ENCODE data around the gene VMP1. TPM values are rescaled to one million over a fixed set of nuclear protein-coding genes. Genes with fewer than 3 reads are reported as not detected.
A peak's percentile ranks its signal among the peaks of the same experiment; 100 is the strongest.

VMP1 gene
- total and polyA plus RNA-seq, 2 of the 13 experiments (the other 11 are each of a cell fraction or from before 2014, with no cell fraction given): 186 to 271 TPM

DNA sequence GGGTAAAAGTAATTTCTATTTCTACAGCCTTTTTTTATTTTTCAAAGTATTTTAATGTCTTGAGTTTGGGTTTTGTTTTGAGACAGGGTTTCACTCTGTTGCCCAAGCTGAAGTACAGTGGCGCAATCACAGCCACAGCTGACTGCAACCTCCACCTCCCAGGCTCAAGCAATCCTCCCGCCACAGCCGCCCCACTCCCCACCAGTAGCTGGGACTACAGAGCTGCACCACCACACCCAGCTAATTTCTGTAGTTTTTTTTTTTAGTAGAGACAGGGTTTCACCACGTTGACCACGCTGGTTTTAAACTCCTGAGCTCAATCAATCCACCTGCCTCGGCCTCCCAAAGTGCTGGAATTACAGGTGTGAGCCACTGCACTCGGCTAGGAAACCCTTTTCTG, 141.3 kb downstream of the VMP1 start (continued):
- TF ChIP-seq ATF7-NPFF (CRISPR knock-in tag; IDR thresholded peaks at IDR 0.05; ENCODE audit: low read depth): no peak
- TF ChIP-seq JDP2 (CRISPR knock-in tag; IDR thresholded peaks at IDR 0.05; ENCODE audit: borderline replicate concordance): no peak
- no peak for TF ChIP-seq CBX2 (IDR thresholded peaks at IDR 0.05; ENCODE audit: low read depth, low read length)
- TF ChIP-seq CBX2 (CRISPR knock-in tag; IDR thresholded peaks at IDR 0.05; ENCODE audit: low read depth): no peak
- TF ChIP-seq, protein P1, sequence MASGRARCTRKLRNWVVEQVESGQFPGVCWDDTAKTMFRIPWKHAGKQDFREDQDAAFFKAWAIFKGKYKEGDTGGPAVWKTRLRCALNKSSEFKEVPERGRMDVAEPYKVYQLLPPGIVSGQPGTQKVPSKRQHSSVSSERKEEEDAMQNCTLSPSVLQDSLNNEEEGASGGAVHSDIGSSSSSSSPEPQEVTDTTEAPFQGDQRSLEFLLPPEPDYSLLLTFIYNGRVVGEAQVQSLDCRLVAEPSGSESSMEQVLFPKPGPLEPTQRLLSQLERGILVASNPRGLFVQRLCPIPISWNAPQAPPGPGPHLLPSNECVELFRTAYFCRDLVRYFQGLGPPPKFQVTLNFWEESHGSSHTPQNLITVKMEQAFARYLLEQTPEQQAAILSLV (CRISPR knock-in tag; IDR thresholded peaks at IDR 0.05; ENCODE audit: borderline replicate concordance): no peak
- no peak for TF ChIP-seq ZNF737 (CRISPR knock-in tag; IDR thresholded peaks at IDR 0.05; ENCODE audit: borderline replicate concordance)
- TF ChIP-seq BORCS8-MEF2B (CRISPR knock-in tag; IDR thresholded peaks at IDR 0.05): no peak
- TF ChIP-seq ZSCAN22 (CRISPR knock-in tag; IDR thresholded peaks at IDR 0.05): no peak
- TF ChIP-seq ZNF546 (CRISPR knock-in tag; conservative IDR thresholded peaks at IDR 0.05): no peak
- no peak for TF ChIP-seq MTF1 (CRISPR knock-in tag; IDR thresholded peaks at IDR 0.05)
- TF ChIP-seq, protein P2, sequence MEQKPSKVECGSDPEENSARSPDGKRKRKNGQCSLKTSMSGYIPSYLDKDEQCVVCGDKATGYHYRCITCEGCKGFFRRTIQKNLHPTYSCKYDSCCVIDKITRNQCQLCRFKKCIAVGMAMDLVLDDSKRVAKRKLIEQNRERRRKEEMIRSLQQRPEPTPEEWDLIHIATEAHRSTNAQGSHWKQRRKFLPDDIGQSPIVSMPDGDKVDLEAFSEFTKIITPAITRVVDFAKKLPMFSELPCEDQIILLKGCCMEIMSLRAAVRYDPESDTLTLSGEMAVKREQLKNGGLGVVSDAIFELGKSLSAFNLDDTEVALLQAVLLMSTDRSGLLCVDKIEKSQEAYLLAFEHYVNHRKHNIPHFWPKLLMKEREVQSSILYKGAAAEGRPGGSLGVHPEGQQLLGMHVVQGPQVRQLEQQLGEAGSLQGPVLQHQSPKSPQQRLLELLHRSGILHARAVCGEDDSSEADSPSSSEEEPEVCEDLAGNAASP (CRISPR knock-in tag; IDR thresholded peaks at IDR 0.05; ENCODE audit: borderline replicate concordance): no peak
- TF ChIP-seq, protein P3, sequence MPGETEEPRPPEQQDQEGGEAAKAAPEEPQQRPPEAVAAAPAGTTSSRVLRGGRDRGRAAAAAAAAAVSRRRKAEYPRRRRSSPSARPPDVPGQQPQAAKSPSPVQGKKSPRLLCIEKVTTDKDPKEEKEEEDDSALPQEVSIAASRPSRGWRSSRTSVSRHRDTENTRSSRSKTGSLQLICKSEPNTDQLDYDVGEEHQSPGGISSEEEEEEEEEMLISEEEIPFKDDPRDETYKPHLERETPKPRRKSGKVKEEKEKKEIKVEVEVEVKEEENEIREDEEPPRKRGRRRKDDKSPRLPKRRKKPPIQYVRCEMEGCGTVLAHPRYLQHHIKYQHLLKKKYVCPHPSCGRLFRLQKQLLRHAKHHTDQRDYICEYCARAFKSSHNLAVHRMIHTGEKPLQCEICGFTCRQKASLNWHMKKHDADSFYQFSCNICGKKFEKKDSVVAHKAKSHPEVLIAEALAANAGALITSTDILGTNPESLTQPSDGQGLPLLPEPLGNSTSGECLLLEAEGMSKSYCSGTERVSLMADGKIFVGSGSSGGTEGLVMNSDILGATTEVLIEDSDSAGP (CRISPR knock-in tag; IDR thresholded peaks at IDR 0.05; ENCODE audit: borderline replicate concordance): no peak; the same call in 1 of the 2 replicates
- no peak for TF ChIP-seq ZNF839 (CRISPR knock-in tag; IDR thresholded peaks at IDR 0.05; ENCODE audit: borderline replicate concordance)
- TF ChIP-seq ZNF670 (CRISPR knock-in tag; IDR thresholded peaks at IDR 0.05; ENCODE audit: borderline replicate concordance): no peak
- TF ChIP-seq, protein P4, sequence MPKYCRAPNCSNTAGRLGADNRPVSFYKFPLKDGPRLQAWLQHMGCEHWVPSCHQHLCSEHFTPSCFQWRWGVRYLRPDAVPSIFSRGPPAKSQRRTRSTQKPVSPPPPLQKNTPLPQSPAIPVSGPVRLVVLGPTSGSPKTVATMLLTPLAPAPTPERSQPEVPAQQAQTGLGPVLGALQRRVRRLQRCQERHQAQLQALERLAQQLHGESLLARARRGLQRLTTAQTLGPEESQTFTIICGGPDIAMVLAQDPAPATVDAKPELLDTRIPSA (CRISPR knock-in tag; IDR thresholded peaks at IDR 0.05; ENCODE audit: borderline replicate concordance): no peak
- peak; percentile 51 for TF ChIP-seq SALL1 (CRISPR knock-in tag; IDR thresholded peaks at IDR 0.05)
- TF ChIP-seq, protein P5, sequence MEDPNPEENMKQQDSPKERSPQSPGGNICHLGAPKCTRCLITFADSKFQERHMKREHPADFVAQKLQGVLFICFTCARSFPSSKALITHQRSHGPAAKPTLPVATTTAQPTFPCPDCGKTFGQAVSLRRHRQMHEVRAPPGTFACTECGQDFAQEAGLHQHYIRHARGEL (CRISPR knock-in tag; IDR thresholded peaks at IDR 0.05): no peak
- TF ChIP-seq POGZ (CRISPR knock-in tag; IDR thresholded peaks at IDR 0.05): peak; percentile 67; the same call in 1 of the 2 replicates
- no peak for TF ChIP-seq EEA1 (CRISPR knock-in tag; IDR thresholded peaks at IDR 0.05; ENCODE audit: borderline replicate concordance)
- no peak; the same call in 1 of the 2 replicates for TF ChIP-seq BRD4 (CRISPR knock-in tag; IDR thresholded peaks at IDR 0.05)
- no peak for TF ChIP-seq ZSCAN30 (CRISPR knock-in tag; IDR thresholded peaks at IDR 0.05)
- no peak for TF ChIP-seq SRSF9 (IDR thresholded peaks at IDR 0.05; ENCODE audit: borderline replicate concordance, insufficient read depth, low read depth, low read length, poor library complexity, severe bottlenecking)
- TF ChIP-seq RAD21 (CRISPR knock-in tag; IDR thresholded peaks at IDR 0.05): no peak
